HepG2 (cell line): Measurements from ENCODE around the gene BPIFA1. TPM values are rescaled to one million over a fixed set of nuclear protein-coding genes. Genes with fewer than 3 reads are reported as not detected.

ENCODE experiments used
- AGO2 ChIP-seq: fragments of 200-400 bp; formaldehyde crosslinking; optimal IDR thresholded peaks from 2 replicates; pipeline ENCODE3; 2017; ENCODE audit warnings: mild to moderate bottlenecking, low read depth, low read length, moderate library complexity
- DMTF1 ChIP-seq: sonication (generic); formaldehyde crosslinking; IDR thresholded peaks from 2 replicates; pipeline ENCODE4 v1.4.0; 2020; ENCODE audit warnings: mild to moderate bottlenecking, missing genetic modification reagents
- ELF4 ChIP-seq: sonication (generic); formaldehyde crosslinking; IDR thresholded peaks from 2 replicates; pipeline ENCODE4 v1.5.0; 2020; ENCODE audit warnings: missing genetic modification reagents, mild to moderate bottlenecking, moderate library complexity, borderline replicate concordance
- HMGA1 ChIP-seq: sonication (generic); formaldehyde crosslinking; conservative IDR thresholded peaks from 2 replicates; pipeline ENCODE4 v1.4.0; 2020; ENCODE audit warnings: missing genetic modification reagents
- HOXA5 ChIP-seq: sonication (generic); formaldehyde crosslinking; IDR thresholded peaks from 2 replicates; pipeline ENCODE4 v1.4.0; 2020; ENCODE audit warnings: missing genetic modification reagents
- KAT2B ChIP-seq: fragments of 150-350 bp; IDR thresholded peaks from 2 replicates; pipeline ENCODE4 v1.6.1; 2014; ENCODE audit warnings: low read depth, low read length, borderline replicate concordance
- MAX ChIP-seq: IDR thresholded peaks from 2 replicates; pipeline ENCODE4 v1.6.1; 2012; ENCODE audit warnings: inconsistent platforms
- MED13 ChIP-seq: sonication (generic); formaldehyde crosslinking; IDR thresholded peaks from 2 replicates; pipeline ENCODE4 v1.5.0; 2020; ENCODE audit warnings: missing genetic modification reagents
- NFIB ChIP-seq: sonication (generic); formaldehyde crosslinking; IDR thresholded peaks from 2 replicates; pipeline ENCODE4 v1.9.0; 2021; ENCODE audit warnings: missing genetic modification reagents, mild to moderate bottlenecking, borderline replicate concordance
- PRDM15 ChIP-seq: sonication (generic); formaldehyde crosslinking; IDR thresholded peaks from 2 replicates; pipeline ENCODE4 v1.4.0; 2020; ENCODE audit warnings: missing genetic modification reagents
- RFX5 ChIP-seq: IDR thresholded peaks from 2 replicates; pipeline ENCODE4 v1.6.1; 2011; ENCODE audit warnings: low read depth, low read length, improper control_type of control experiment
- RFXAP ChIP-seq: sonication (generic); formaldehyde crosslinking; IDR thresholded peaks from 2 replicates; pipeline ENCODE4 v1.4.0; 2020; ENCODE audit warnings: missing genetic modification reagents, borderline replicate concordance
- SRSF4 ChIP-seq: fragments of 200-400 bp; formaldehyde crosslinking; IDR thresholded peaks from one replicate; pipeline ENCODE4 v1.6.1; 2018; ENCODE audit warnings: mild to moderate bottlenecking, low read depth, low read length, moderate library complexity; ENCODE audit not compliant: poor library complexity, severe bottlenecking
- ZBTB7B ChIP-seq: sonication (generic); formaldehyde crosslinking; IDR thresholded peaks from 2 replicates; pipeline ENCODE4 v1.4.0; 2020; ENCODE audit warnings: missing genetic modification reagents
- ZNF136 ChIP-seq: sonication (generic); formaldehyde crosslinking; IDR thresholded peaks from 2 replicates; pipeline ENCODE4 v1.8.1; 2022; ENCODE audit warnings: low read depth, mild to moderate bottlenecking, moderate library complexity, missing genetic modification reagents
- ZNF572 ChIP-seq: sonication (generic); formaldehyde crosslinking; IDR thresholded peaks from 2 replicates; pipeline ENCODE4 v1.5.1; 2020; ENCODE audit warnings: mild to moderate bottlenecking, missing genetic modification reagents
- ZNF574 ChIP-seq: sonication (generic); formaldehyde crosslinking; IDR thresholded peaks from 2 replicates; pipeline ENCODE4 v1.4.0; 2020; ENCODE audit warnings: missing genetic modification reagents
- ZSCAN9 ChIP-seq: IDR thresholded peaks from 2 replicates; pipeline ENCODE4 v1.6.1; 2016; ENCODE audit warnings: borderline replicate concordance
- polyA plus RNA-seq, 8 experiments: library from polyadenylated mRNA; depleted of rRNA in 3 of 8; stranded (reverse) in 7 of 8; unstranded in 1 of 8; fragments of >200 nt; fragmentation: Illumina TruSeq in 4 of 8; extraction: Trizol in 4 of 8; gene quantifications; 2 replicates each; pipeline versions ENCODE4 v1.2.1 to v1.2.3, GENCODE V29; 2011 to 2016; ENCODE audit warnings: low read depth in 4 of 8, missing spikeins in 1 of 8, mixed read lengths in 1 of 8; ENCODE audit not compliant: insufficient read depth in 1 of 8
- total RNA-seq, 5 experiments: library from RNA; depleted of rRNA; stranded (reverse); fragments of >200 nt; fragmentation: Illumina TruSeq; extraction: Trizol; gene quantifications; 2 replicates each; pipeline ENCODE4 v1.2.3, GENCODE V29; 2016; ENCODE audit warnings: low read depth in 1 of 5

The BPIFA1 gene
- total and polyA plus RNA-seq, 2 of the 13 experiments (the other 11 are each of a cell fraction or from before 2014, with no cell fraction given): not detected

- TF ChIP-seq ZNF572: peak; percentile 95
- no peak for TF ChIP-seq HMGA1
- TF ChIP-seq ZBTB7B (CRISPR knock-in tag): peak; percentile 74; the same call in 1 of the 2 replicates
- TF ChIP-seq MED13 (CRISPR knock-in tag): no peak
- TF ChIP-seq ELF4 (CRISPR knock-in tag): peak; percentile 60; the same call in 1 of the 2 replicates
- no peak for TF ChIP-seq SRSF4
- no peak for TF ChIP-seq HOXA5
- no peak for TF ChIP-seq NFIB (CRISPR knock-in tag)
- peak; percentile 97 for TF ChIP-seq ZSCAN9
- TF ChIP-seq AGO2: no peak
- TF ChIP-seq DMTF1 (CRISPR knock-in tag): no peak
- peak; percentile 77 for TF ChIP-seq ZNF574
- no peak for TF ChIP-seq PRDM15
- TF ChIP-seq KAT2B: no peak
- 0 out of 2 replicates have a peak, but pooled peaks have one; percentile 59 for TF ChIP-seq ZNF136 (CRISPR knock-in tag)
- TF ChIP-seq RFX5: no peak
- TF ChIP-seq MAX: peak; percentile 99
- 0 out of 2 replicates have a peak, but pooled peaks have one; percentile 28 for TF ChIP-seq RFXAP
These were observed 42.0 kb downstream of the BPIFA1 start (continued) for GRCh38 chr20:33277471-33278441.
